H1 (cell line): ENCODE data around the gene DYNLT3. TPM values are rescaled to one million over a fixed set of nuclear protein-coding genes. Genes with fewer than 3 reads are reported as not detected.

ENCODE experiments used
- CTCF ChIA-PET: fragments of 300-600 bp; sonication (Branson Sonifier 250); formaldehyde crosslinking; loops from one replicate; lab custom pipeline; 2021; ENCODE audit not compliant: partially characterized antibody; lab: Charles Lee
- POLR2A ChIA-PET: fragments of 300-600 bp; sonication (Branson Sonifier 250); formaldehyde crosslinking; loops from one replicate; lab custom pipeline; 2021; ENCODE audit warnings: inconsistent platforms; ENCODE audit not compliant: partially characterized antibody; lab: Charles Lee
- DNase-seq, 2 experiments: peaks; one replicate each; pipeline versions ENCODE4 v3.0.0 to v3.0.0-alpha.2; 2010 to 2022; ENCODE audit warnings: low spot score in 2 of 2, low read depth in 1 of 2, mixed read lengths in 1 of 2
- FAIRE-seq: peaks from 2 replicates; lab custom pipeline; 2011; peaks lifted over from hg19 to GRCh38; lab: Jason Lieb, UNC
- H2AFZ ChIP-seq: 2 replicates; pipeline ENCODE4 v1.8.1; 2012; ENCODE audit warnings: low read length, inconsistent platforms
- H2AK5ac ChIP-seq: 2 replicates; pipeline ENCODE4 v1.6.1; 2013; ENCODE audit warnings: low read depth, low read length
- H2BK120ac ChIP-seq: replicated peaks from 2 replicates; pipeline ENCODE3; 2013; ENCODE audit warnings: low read depth, low read length, inconsistent platforms
- H2BK12ac ChIP-seq: 2 replicates; pipeline ENCODE4 v1.6.1; 2013; ENCODE audit warnings: low read depth, low read length
- H2BK15ac ChIP-seq: 2 replicates; pipeline ENCODE4 v1.6.1; 2013; ENCODE audit warnings: low read length
- H2BK20ac ChIP-seq: 2 replicates; pipeline ENCODE4 v1.6.1; 2013; ENCODE audit warnings: low read length
- H2BK5ac ChIP-seq: 2 replicates; pipeline ENCODE4 v1.6.1; 2013; ENCODE audit warnings: low read depth, low read length
- H3K14ac ChIP-seq: 2 replicates; pipeline ENCODE4 v1.6.1; 2013; ENCODE audit warnings: inconsistent platforms; ENCODE audit not compliant: insufficient read length
- H3K18ac ChIP-seq: 2 replicates; pipeline ENCODE4 v1.6.1; 2013; ENCODE audit warnings: low read length; ENCODE audit errors: extremely low read depth
- H3K23ac ChIP-seq: 2 replicates; pipeline ENCODE4 v1.6.1; 2013; ENCODE audit warnings: inconsistent platforms; ENCODE audit not compliant: insufficient read length
- H3K23me2 ChIP-seq: 2 replicates; pipeline ENCODE4 v1.6.1; 2013; ENCODE audit warnings: low read depth, low read length
- H3K27ac ChIP-seq: 2 replicates; pipeline ENCODE4 v1.6.1; 2011; ENCODE audit warnings: low read depth, low read length, inconsistent platforms
- H3K27me3 ChIP-seq, 4 experiments: replicated peaks in 1 of 4; 1 replicate in 1 of 4; 2 replicates in 3 of 4; pipeline versions ENCODE4 v1.6.1 to v1.8.1; 2011 to 2013; ENCODE audit warnings: low read length in 3 of 4, mild to moderate bottlenecking in 3 of 4, inconsistent platforms in 2 of 4, mixed read lengths in 2 of 4, moderate library complexity in 1 of 4; ENCODE audit not compliant: control insufficient read depth in 3 of 4, insufficient read depth in 3 of 4; ENCODE audit errors: extremely low read depth in 1 of 4
- H3K36me3 ChIP-seq, 4 experiments: 2 replicates each; pipeline versions ENCODE4 v1.6.1 to v1.8.1; 2011 to 2013; ENCODE audit warnings: mild to moderate bottlenecking in 4 of 4, low read length in 3 of 4, moderate library complexity in 2 of 4, control low read depth in 1 of 4, inconsistent platforms in 1 of 4; ENCODE audit not compliant: insufficient read depth in 4 of 4, control insufficient read depth in 2 of 4
- H3K4ac ChIP-seq: replicated peaks from 2 replicates; pipeline ENCODE3; 2013; ENCODE audit warnings: low read length, low read depth, mixed read lengths, inconsistent platforms; ENCODE audit not compliant: insufficient read length
- H3K4me1 ChIP-seq, 4 experiments: replicated peaks in 1 of 4; 1 replicate in 1 of 4; 2 replicates in 3 of 4; pipeline versions ENCODE4 v1.6.1 to v1.8.1; 2011 to 2013; ENCODE audit warnings: low read length in 3 of 4, inconsistent platforms in 2 of 4, mixed read lengths in 1 of 4; ENCODE audit not compliant: insufficient read depth in 4 of 4, control insufficient read depth in 3 of 4
- H3K4me2 ChIP-seq, 2 experiments: 2 replicates each; pipeline versions ENCODE4 v1.6.1 to v1.8.1; 2011 to 2013; ENCODE audit warnings: low read depth in 2 of 2, low read length in 2 of 2, control low read depth in 1 of 2, inconsistent platforms in 1 of 2, mild to moderate bottlenecking in 1 of 2; ENCODE audit not compliant: insufficient read depth in 1 of 2
- H3K4me3 ChIP-seq, 4 experiments: fragments of 200-600, 300-600 bp in 1 of 4; sonication (generic), shearing (Covaris generic), sonication (Bioruptor Twin) in 1 of 4; 2 replicates each; pipeline versions ENCODE4 v1.5.1 to v1.8.1; 2011 to 2016; ENCODE audit warnings: low read length in 4 of 4, low read depth in 3 of 4, control low read depth in 2 of 4, inconsistent platforms in 2 of 4, mild to moderate bottlenecking in 2 of 4, mixed read lengths in 1 of 4, moderate library complexity in 1 of 4; ENCODE audit not compliant: insufficient read depth in 2 of 4; ENCODE audit errors: extremely low read depth in 1 of 4
- H3K56ac ChIP-seq: replicated peaks from 2 replicates; pipeline ENCODE3; 2013; ENCODE audit warnings: low read depth, mild to moderate bottlenecking, mixed read lengths, low read length, inconsistent platforms; ENCODE audit not compliant: insufficient read length
- H3K79me1 ChIP-seq: 2 replicates; pipeline ENCODE4 v1.6.1; 2013; ENCODE audit warnings: low read depth, low read length, control low read depth
- H3K79me2 ChIP-seq, 2 experiments: 2 replicates each; pipeline versions ENCODE4 v1.6.1 to v1.8.1; 2012 to 2013; ENCODE audit warnings: low read length in 2 of 2, mild to moderate bottlenecking in 2 of 2, inconsistent platforms in 1 of 2; ENCODE audit not compliant: insufficient read depth in 2 of 2, control insufficient read depth in 1 of 2
- H3K9ac ChIP-seq, 4 experiments: replicated peaks in 1 of 4; 1 replicate in 1 of 4; 2 replicates in 3 of 4; pipeline versions ENCODE4 v1.6.1 to v1.8.1; 2011 to 2013; ENCODE audit warnings: low read depth in 3 of 4, low read length in 3 of 4, control low read depth in 2 of 4, mild to moderate bottlenecking in 2 of 4, moderate library complexity in 2 of 4, inconsistent platforms in 1 of 4; ENCODE audit errors: extremely low read depth in 1 of 4
- H3K9me3 ChIP-seq, 2 experiments: 2 replicates each; pipeline versions ENCODE4 v1.6.1 to v1.8.1; 2012 to 2013; ENCODE audit warnings: mild to moderate bottlenecking in 2 of 2, moderate library complexity in 2 of 2, control low read depth in 1 of 2, inconsistent platforms in 1 of 2, low read depth in 1 of 2, low read length in 1 of 2, mixed read lengths in 1 of 2; ENCODE audit not compliant: insufficient read depth in 2 of 2
- H4K20me1 ChIP-seq, 2 experiments: replicated peaks in 1 of 2; 2 replicates each; pipeline versions ENCODE3 to v1.8.1; 2011 to 2013; ENCODE audit warnings: inconsistent platforms in 2 of 2, low read length in 2 of 2, mild to moderate bottlenecking in 1 of 2; ENCODE audit not compliant: insufficient read depth in 2 of 2, control insufficient read depth in 1 of 2
- H4K5ac ChIP-seq: 2 replicates; pipeline ENCODE4 v1.6.1; 2013; ENCODE audit warnings: low read length, low read depth, mixed read lengths, inconsistent platforms; ENCODE audit not compliant: insufficient read length
- H4K8ac ChIP-seq: 2 replicates; pipeline ENCODE4 v1.8.0; 2013; ENCODE audit warnings: mild to moderate bottlenecking, moderate library complexity, low read length, inconsistent platforms; ENCODE audit not compliant: insufficient read depth; ENCODE audit errors: extremely low read depth
- H4K91ac ChIP-seq: replicated peaks from 2 replicates; pipeline ENCODE3; 2013; ENCODE audit warnings: low read length, mixed read lengths, inconsistent platforms; ENCODE audit not compliant: insufficient read length
- BCL11A ChIP-seq, 2 experiments: IDR thresholded peaks; one replicate each; pipeline ENCODE4 v1.6.1; 2011; ENCODE audit warnings: low read depth in 2 of 2, low read length in 2 of 2, mild to moderate bottlenecking in 2 of 2
- EGR1 ChIP-seq: IDR thresholded peaks from 2 replicates; pipeline ENCODE4 v1.6.1; 2011; ENCODE audit warnings: low read depth, low read length, borderline replicate concordance
- GTF2F1 ChIP-seq: IDR thresholded peaks from 2 replicates; pipeline ENCODE4 v1.6.1; 2012; ENCODE audit warnings: low read depth, low read length, improper control_type of control experiment, borderline replicate concordance
- MAFK ChIP-seq: IDR thresholded peaks from 2 replicates; pipeline ENCODE4 v1.6.1; 2012; ENCODE audit warnings: low read depth, mild to moderate bottlenecking, improper control_type of control experiment, low read length
- POLR2AphosphoS5 ChIP-seq: IDR thresholded peaks from 2 replicates; pipeline ENCODE4 v1.6.1; 2011; ENCODE audit warnings: low read depth, low read length
- SUZ12 ChIP-seq: fragments of 200-600 bp; sonication (generic); IDR thresholded peaks from 2 replicates; pipeline ENCODE4 v1.6.1; 2012; ENCODE audit warnings: mild to moderate bottlenecking, inconsistent platforms, low read length, moderate library complexity, mixed read lengths
- USF2 ChIP-seq: IDR thresholded peaks from 2 replicates; pipeline ENCODE4 v1.6.1; 2011; ENCODE audit warnings: low read length, improper control_type of control experiment
- ZNF274 ChIP-seq: IDR thresholded peaks from 2 replicates; pipeline ENCODE4 v1.7.0; 2012; ENCODE audit warnings: low read length, borderline replicate concordance; ENCODE audit errors: extremely low read depth
- WGBS, 2 experiments: shearing (Covaris generic) in 1 of 2; methylation state at CpG; one replicate each; pipeline versions ENCODE4 v1.1.6 to v1.1.7; 2013 to 2015; ENCODE audit warnings: low lambda C conversion rate in 2 of 2, mixed read lengths in 2 of 2, inconsistent platforms in 1 of 2, low coverage in 1 of 2, missing lambda C conversion rate in 1 of 2; ENCODE audit not compliant: insufficient replicate concordance in 2 of 2, insufficient coverage in 1 of 2, insufficient read length in 1 of 2; ENCODE audit errors: extremely low coverage in 1 of 2, missing lambda C conversion rate in 1 of 2; 5-methylcytosine and 5-hydroxymethylcytosine counted together
- polyA plus RNA-seq, 7 experiments: library from polyadenylated mRNA; depleted of rRNA in 3 of 7; stranded (reverse) in 5 of 7; unstranded in 2 of 7; fragments of >200 nt in 5 of 7; fragments of 200-250 nt in 2 of 7; gene quantifications; 1 replicate in 5 of 7; 2 replicates in 1 of 7; 4 replicates in 1 of 7; pipeline versions ENCODE4 v1.2.1 to v1.2.3, GENCODE V29; 2011 to 2013; ENCODE audit warnings: missing spikeins in 2 of 7, mixed read lengths in 2 of 7
- total RNA-seq: library from RNA; stranded (reverse); fragmentation: NEBNext Ultra II Directional; extraction: Animal tissue kit (Norgen Biotek cat#: 25700); gene quantifications from 2 replicates; pipeline ENCODE4 v1.2.1, GENCODE V29; 2021

Gene DYNLT3
- total and polyA plus RNA-seq, 2 of the 8 experiments (the other 6 are each of a cell fraction or from before 2014, with no cell fraction given): 2.3 to 3.5 TPM

- no peak overlapping the region for H2AK5ac ChIP-seq
- H2AFZ ChIP-seq: no peak overlapping the region
- CTCF ChIA-PET: interaction anchor here (0.7 to 1.0 kb wide), 2 partner anchors 10 to 174 kb away, joined by 3 to 4 read pairs; no protein-coding TSS in a partner anchor
- no peak overlapping the region for H3K4me3 ChIP-seq
- H2BK12ac ChIP-seq: no peak overlapping the region
- no peak overlapping the region for H2BK20ac ChIP-seq
- no peaks in the 10 kb centered on the region for H3K79me1 ChIP-seq
- H3K23ac ChIP-seq: no peak overlapping the region
- FAIRE-seq: no peak
- H3K18ac ChIP-seq: no peak overlapping the region
- no peak overlapping the region for H3K4me2 ChIP-seq
- H3K9me3 ChIP-seq: no peaks in the 10 kb centered on the region
- no peaks in the 10 kb centered on the region for H4K20me1 ChIP-seq
- no peaks in the 10 kb centered on the region for H3K23me2 ChIP-seq
- 96% methylated on average over 5 of the region's 5 CpGs; no CpG with 5 or more reads in 1 of the 2 experiments for WGBS, 2 experiments
- no peak overlapping the region for H4K5ac ChIP-seq
- no peak overlapping the region for H4K8ac ChIP-seq
- no peak overlapping the region for H3K56ac ChIP-seq
- no peak overlapping the region for H2BK15ac ChIP-seq
- H3K14ac ChIP-seq: no peak overlapping the region
- POLR2A ChIA-PET: interaction anchor here (1.0 kb wide), 1 partner anchor 10 kb away, joined by 3 read pairs; no protein-coding TSS in a partner anchor
- H3K79me2 ChIP-seq: no peaks in the 10 kb centered on the region
- no peak overlapping the region for H2BK5ac ChIP-seq
- no peak for DNase-seq
- H3K4ac ChIP-seq: no peak overlapping the region
- H3K9ac ChIP-seq: no peak overlapping the region
- no peak overlapping the region for H2BK120ac ChIP-seq
- H3K36me3 ChIP-seq: no peaks in the 10 kb centered on the region
- H4K91ac ChIP-seq: no peak overlapping the region
- H3K27me3 ChIP-seq: no peaks in the 10 kb centered on the region
- H3K27ac ChIP-seq: no peak overlapping the region
- no peaks in the 10 kb centered on the region for H3K4me1 ChIP-seq
- TF ChIP-seq BCL11A (IDR thresholded peaks at IDR 0.05; ENCODE audit: low read depth in 2 of 2, low read length in 2 of 2): no peak
- TF ChIP-seq USF2: no peak
- TF ChIP-seq ZNF274: no peak
- TF ChIP-seq SUZ12: no peak
- no peak for TF ChIP-seq GTF2F1
- no peak for TF ChIP-seq MAFK
- TF ChIP-seq EGR1: no peak
- TF ChIP-seq POLR2AphosphoS5: no peak
These were observed 32.0 kb downstream of the DYNLT3 start for GRCh38 chrX:37815366-37815765.
